A549 (cell line): Measurements from ENCODE around the gene CA12. TPM values are rescaled to one million over a fixed set of nuclear protein-coding genes. Genes with fewer than 3 reads are reported as not detected.

Source experiments
- ATAC-seq, 2 experiments: fragments of 200-7000 bp in 1 of 2; fragments of >200 bp in 1 of 2; cut with Nextera tagmentation in 1 of 2; cut with Tn5 transposase in 1 of 2; 3 replicates each; pipeline versions ENCODE4 v1.8.0 to v1.9.1; 2018 to 2020; ENCODE audit warnings: mild to moderate bottlenecking in 1 of 2, moderate library complexity in 1 of 2
- CTCF ChIA-PET: fragments of 300-600 bp; sonication (Branson Sonifier 250); formaldehyde crosslinking; extraction: SDS; loops from one replicate; lab custom pipeline; 2021; ENCODE audit warnings: antibody characterized with exemption, inconsistent platforms; lab: Yijun Ruan, JAX
- POLR2A ChIA-PET: fragments of 350-600 bp; formaldehyde crosslinking; extraction: SDS; loops from one replicate; lab custom pipeline; 2021; ENCODE audit warnings: antibody characterized with exemption, inconsistent platforms; lab: Yijun Ruan, JAX
- DNase-seq, 2 experiments: peaks; one replicate each; pipeline versions ENCODE4 v3.0.0 to v3.0.0-alpha.2; 2011 to 2016; ENCODE audit warnings: low read depth in 1 of 2, low spot score in 1 of 2
- FAIRE-seq: peaks from 2 replicates; lab custom pipeline; 2011; peaks lifted over from hg19 to GRCh38; lab: Jason Lieb, UNC
- H3K27ac ChIP-seq, 2 experiments: fragments of >200 bp; sonication (Bioruptor Twin); formaldehyde crosslinking; 3 replicates each; pipeline ENCODE4 v1.5.1; 2016 to 2017
- H3K4me1 ChIP-seq: fragments of >200 bp; sonication (Bioruptor Twin); formaldehyde crosslinking; 3 replicates; pipeline ENCODE4 v1.6.1; 2016
- H3K4me2 ChIP-seq: fragments of >200 bp; sonication (Bioruptor Twin); formaldehyde crosslinking; 3 replicates; pipeline ENCODE4 v1.6.1; 2016
- H3K4me3 ChIP-seq: fragments of >200 bp; sonication (Bioruptor Twin); formaldehyde crosslinking; 3 replicates; pipeline ENCODE4 v1.5.1; 2016
- H3K9me3 ChIP-seq: fragments of >200 bp; sonication (Bioruptor Twin); formaldehyde crosslinking; 3 replicates; pipeline ENCODE4 v1.6.1; 2016
- ATOH8 ChIP-seq: fragments of 250-450 bp; sonication (Bioruptor Pico); IDR thresholded peaks from 2 replicates; pipeline ENCODE4 v1.5.0; 2020; ENCODE audit warnings: low read depth, mild to moderate bottlenecking, moderate library complexity
- CBX2 ChIP-seq: fragments of 200-600 bp; sonication (generic); IDR thresholded peaks from 2 replicates; pipeline ENCODE4 v1.6.1; 2016; ENCODE audit warnings: low read depth, mild to moderate bottlenecking, borderline replicate concordance
- EP300 ChIP-seq, 2 experiments: fragments of >200 bp; sonication (Bioruptor Twin); formaldehyde crosslinking; IDR thresholded peaks; 2 replicates in 1 of 2; 3 replicates in 1 of 2; pipeline ENCODE4 v1.6.1; 2016 to 2017
- FOSB ChIP-seq: fragments of 250-450 bp; sonication (Bioruptor Pico); IDR thresholded peaks from 2 replicates; pipeline ENCODE4 v1.5.0; 2020; ENCODE audit warnings: mild to moderate bottlenecking, moderate library complexity
- FOXS1 ChIP-seq: fragments of 250-450 bp; sonication (Bioruptor Pico); IDR thresholded peaks from 2 replicates; pipeline ENCODE4 v1.5.0; 2020; ENCODE audit warnings: mild to moderate bottlenecking, moderate library complexity
- GATA3 ChIP-seq: IDR thresholded peaks from 2 replicates; pipeline ENCODE4 v1.6.1; 2012; ENCODE audit warnings: borderline replicate concordance
- HDAC2 ChIP-seq: fragments of 200-600 bp; sonication (generic); IDR thresholded peaks from 2 replicates; pipeline ENCODE4 v1.6.1; 2016
- JUN ChIP-seq, 2 experiments: fragments of >200 bp; sonication (Bioruptor Twin); formaldehyde crosslinking; IDR thresholded peaks; 2 replicates in 1 of 2; 3 replicates in 1 of 2; pipeline ENCODE4 v1.6.1; 2016 to 2017
- KDM5A ChIP-seq: fragments of 200-600 bp; sonication (generic); IDR thresholded peaks from 2 replicates; pipeline ENCODE4 v1.6.1; 2016; ENCODE audit warnings: antibody characterized with exemption, mild to moderate bottlenecking
- PBX3 ChIP-seq: IDR thresholded peaks from 2 replicates; pipeline ENCODE4 v1.6.1; 2012
- PHF8 ChIP-seq: fragments of 200-600 bp; sonication (generic); IDR thresholded peaks from 2 replicates; pipeline ENCODE4 v1.6.1; 2016; ENCODE audit warnings: low read depth, mild to moderate bottlenecking, antibody characterized with exemption, moderate library complexity, borderline replicate concordance
- POLR2A ChIP-seq: IDR thresholded peaks from 2 replicates; pipeline ENCODE4 v1.6.1; 2012; ENCODE audit warnings: mild to moderate bottlenecking, low read length
- RFX5 ChIP-seq: fragments of 450-650 bp; IDR thresholded peaks from 2 replicates; pipeline ENCODE4 v1.7.1; 2014; ENCODE audit warnings: antibody characterized with exemption, mild to moderate bottlenecking, moderate library complexity
- RNF2 ChIP-seq: fragments of 200-600 bp; sonication (generic); IDR thresholded peaks from 2 replicates; pipeline ENCODE4 v1.6.1; 2016; ENCODE audit warnings: low read depth, mild to moderate bottlenecking, antibody characterized with exemption, moderate library complexity, borderline replicate concordance
- ZNF302 ChIP-seq: fragments of 250-450 bp; sonication (Bioruptor Pico); IDR thresholded peaks from 2 replicates; pipeline ENCODE4 v1.9.0; 2021; ENCODE audit warnings: inconsistent platforms, mild to moderate bottlenecking, moderate library complexity
- ZSCAN20 ChIP-seq: fragments of 250-450 bp; sonication (Bioruptor Pico); IDR thresholded peaks from 2 replicates; pipeline ENCODE4 v1.8.0; 2022; ENCODE audit warnings: mild to moderate bottlenecking, moderate library complexity
- WGBS: methylation state at CpG from one replicate; pipeline ENCODE4 v1.1.6; 2017; ENCODE audit errors: missing lambda C conversion rate; 5-methylcytosine and 5-hydroxymethylcytosine counted together
- polyA plus RNA-seq, 4 experiments: library from polyadenylated mRNA; depleted of rRNA in 3 of 4; stranded (reverse); fragments of >200 nt; fragmentation: RNase III in 1 of 4; extraction: RNeasy Plus Mini Kit Qiagen cat#74134 plus additional on column Dnase treatment in 1 of 4; gene quantifications; 2 replicates in 3 of 4; 3 replicates in 1 of 4; pipeline ENCODE4 v1.2.3, GENCODE V29; 2011 to 2017
- TF ChIP-seq, protein P1 (sequence below): fragments of >200 bp; sonication (Bioruptor Twin); formaldehyde crosslinking; IDR thresholded peaks from 3 replicates; pipeline ENCODE4 v1.5.1; 2016
- TF ChIP-seq, protein P2 (sequence below): fragments of 450-650 bp; IDR thresholded peaks from 2 replicates; pipeline ENCODE4 v1.6.1; 2014; ENCODE audit warnings: antibody characterized with exemption
- TF ChIP-seq, protein P3 (sequence below): fragments of >200 bp; sonication (Bioruptor Twin); formaldehyde crosslinking; IDR thresholded peaks from 3 replicates; pipeline ENCODE4 v1.6.1; 2016

The CA12 gene
- polyA plus RNA-seq, 2 of the 4 experiments (the other 2 are of a cell fraction), result 129 to 323 TPM

DNA sequence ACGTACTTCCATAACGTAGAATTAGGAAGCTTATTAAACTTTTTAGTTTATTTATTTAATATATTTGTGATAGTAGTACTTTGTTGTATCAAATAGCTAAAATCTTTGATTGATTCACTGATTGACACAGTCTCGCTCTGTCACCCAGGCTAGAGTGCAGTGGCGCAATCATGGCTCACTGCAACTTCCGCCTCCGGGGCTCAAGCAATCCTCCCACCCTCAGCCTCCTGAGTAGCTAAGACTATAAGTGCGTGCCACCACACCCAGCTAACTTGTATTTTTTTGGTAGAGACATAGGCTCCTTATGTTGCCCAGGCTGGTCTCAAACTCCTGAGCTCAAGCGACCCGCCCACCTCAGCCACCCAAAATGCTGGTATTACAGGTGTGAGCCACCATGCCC lies 98.5 kb downstream of the CA12 start:
- FAIRE-seq, result no peak
- ChIA-PET POLR2A (no interaction called here), CTCF (interaction anchor here (1.1 to 1.8 kb wide), 4 partner anchors 9 to 221 kb away, joined by 3 to 5 read pairs (median 4); partner anchors contain the start of gene USP3)
- H3K9me3 ChIP-seq, result no peaks in the 10 kb centered on the region
- peaks cover 7% of the 10 kb centered on the region for H3K4me1 ChIP-seq
- TF ChIP-seq CBX2 (no peak), PBX3 (no peak), HDAC2 (no peak), RFX5 (no peak), FOXS1 (CRISPR knock-in tag) (no peak), ATOH8 (CRISPR knock-in tag) (no peak), KDM5A (no peak), EP300 (IDR thresholded peaks at IDR 0.05) (no peak), JUN (IDR thresholded peaks at IDR 0.05) (no peak), POLR2A (no peak), FOSB (CRISPR knock-in tag) (no peak), ZSCAN20 (CRISPR knock-in tag) (no peak), RNF2 (no peak), ZNF302 (CRISPR knock-in tag) (no peak)
- TF ChIP-seq, protein P1, sequence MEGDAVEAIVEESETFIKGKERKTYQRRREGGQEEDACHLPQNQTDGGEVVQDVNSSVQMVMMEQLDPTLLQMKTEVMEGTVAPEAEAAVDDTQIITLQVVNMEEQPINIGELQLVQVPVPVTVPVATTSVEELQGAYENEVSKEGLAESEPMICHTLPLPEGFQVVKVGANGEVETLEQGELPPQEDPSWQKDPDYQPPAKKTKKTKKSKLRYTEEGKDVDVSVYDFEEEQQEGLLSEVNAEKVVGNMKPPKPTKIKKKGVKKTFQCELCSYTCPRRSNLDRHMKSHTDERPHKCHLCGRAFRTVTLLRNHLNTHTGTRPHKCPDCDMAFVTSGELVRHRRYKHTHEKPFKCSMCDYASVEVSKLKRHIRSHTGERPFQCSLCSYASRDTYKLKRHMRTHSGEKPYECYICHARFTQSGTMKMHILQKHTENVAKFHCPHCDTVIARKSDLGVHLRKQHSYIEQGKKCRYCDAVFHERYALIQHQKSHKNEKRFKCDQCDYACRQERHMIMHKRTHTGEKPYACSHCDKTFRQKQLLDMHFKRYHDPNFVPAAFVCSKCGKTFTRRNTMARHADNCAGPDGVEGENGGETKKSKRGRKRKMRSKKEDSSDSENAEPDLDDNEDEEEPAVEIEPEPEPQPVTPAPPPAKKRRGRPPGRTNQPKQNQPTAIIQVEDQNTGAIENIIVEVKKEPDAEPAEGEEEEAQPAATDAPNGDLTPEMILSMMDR, result no peak
- TF ChIP-seq, protein P2, sequence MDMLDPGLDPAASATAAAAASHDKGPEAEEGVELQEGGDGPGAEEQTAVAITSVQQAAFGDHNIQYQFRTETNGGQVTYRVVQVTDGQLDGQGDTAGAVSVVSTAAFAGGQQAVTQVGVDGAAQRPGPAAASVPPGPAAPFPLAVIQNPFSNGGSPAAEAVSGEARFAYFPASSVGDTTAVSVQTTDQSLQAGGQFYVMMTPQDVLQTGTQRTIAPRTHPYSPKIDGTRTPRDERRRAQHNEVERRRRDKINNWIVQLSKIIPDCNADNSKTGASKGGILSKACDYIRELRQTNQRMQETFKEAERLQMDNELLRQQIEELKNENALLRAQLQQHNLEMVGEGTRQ, result no peak
- TF ChIP-seq, protein P3, sequence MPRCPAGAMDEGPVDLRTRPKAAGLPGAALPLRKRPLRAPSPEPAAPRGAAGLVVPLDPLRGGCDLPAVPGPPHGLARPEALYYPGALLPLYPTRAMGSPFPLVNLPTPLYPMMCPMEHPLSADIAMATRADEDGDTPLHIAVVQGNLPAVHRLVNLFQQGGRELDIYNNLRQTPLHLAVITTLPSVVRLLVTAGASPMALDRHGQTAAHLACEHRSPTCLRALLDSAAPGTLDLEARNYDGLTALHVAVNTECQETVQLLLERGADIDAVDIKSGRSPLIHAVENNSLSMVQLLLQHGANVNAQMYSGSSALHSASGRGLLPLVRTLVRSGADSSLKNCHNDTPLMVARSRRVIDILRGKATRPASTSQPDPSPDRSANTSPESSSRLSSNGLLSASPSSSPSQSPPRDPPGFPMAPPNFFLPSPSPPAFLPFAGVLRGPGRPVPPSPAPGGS, result no peak
- no peak overlapping the region for H3K4me3 ChIP-seq
- H3K4me2 ChIP-seq, result no peak overlapping the region
- whole genome bisulfite sequencing, result 91% methylated on average over 9 of the region's 9 CpGs
- no peak for ATAC-seq
- no peak overlapping the region for H3K27ac ChIP-seq
- no peak for DNase-seq

DNA sequence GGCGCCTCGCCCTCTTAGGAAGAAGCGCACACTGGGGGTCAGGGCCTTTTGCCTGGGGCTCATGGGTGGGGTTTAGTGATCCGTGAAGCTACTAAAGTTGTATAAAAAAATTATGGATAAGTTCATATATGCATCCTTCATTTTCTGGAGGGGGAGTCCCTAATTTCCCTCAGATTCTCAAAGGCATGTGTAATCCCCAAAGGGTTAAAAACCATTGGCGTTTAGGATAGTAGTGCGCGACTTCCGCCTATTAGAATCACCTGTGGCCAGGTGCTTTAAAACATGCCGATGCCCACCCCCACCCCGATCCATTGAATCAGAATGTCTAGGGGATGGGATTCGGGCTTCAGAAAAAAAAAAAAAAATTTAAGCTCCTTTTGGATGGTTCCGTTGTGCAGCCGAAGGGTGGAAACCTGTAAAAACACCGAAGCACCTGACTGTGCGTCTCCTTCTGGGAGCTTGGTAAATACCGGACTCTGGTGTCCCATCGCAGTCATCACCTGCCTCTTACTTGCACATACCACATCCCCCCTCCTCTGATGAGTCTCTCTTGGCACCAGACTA lies 103.7 kb downstream of the CA12 start:
- Histone ChIP-seq H3K4me3 (peak overlapping the region; percentile 92), H3K27ac (peak overlapping the region; percentile 88 to 94), H3K4me1 (peaks cover 24% of the 10 kb centered on the region), H3K9me3 (no peaks in the 10 kb centered on the region), H3K4me2 (peak overlapping the region; percentile 84)
- FAIRE-seq (no peak), DNase-seq (peak in 1 of 2 experiments; percentile 15), ATAC-seq (peak in 1 of 2 experiments; percentile 56; a peak in 3 of 6 replicates)
- TF ChIP-seq PHF8 (peak; percentile 2; the same call in 1 of the 2 replicates), GATA3 (no peak)
- CTCF ChIA-PET, result interaction anchor here (0.6 to 2.5 kb wide), 11 partner anchors 10 to 230 kb away, joined by 3 to 9 read pairs (median 5); partner anchors contain the start of gene RPS27L
- POLR2A ChIA-PET, result interaction anchor here (0.6 to 3.0 kb wide), 3 partner anchors 94 to 230 kb away, joined by 3 to 24 read pairs (median 13); partner anchors contain the start of gene RPS27L
- WGBS, result 36% methylated on average over 17 of the region's 17 CpGs
